ENCODE data around the gene FCHO1. TPM values are rescaled to one million over a fixed set of nuclear protein-coding genes. Genes with fewer than 3 reads are reported as not detected.

Gene FCHO1
- total RNA-seq, 1 experiment from 2014 or later, result 1.1 TPM

- H3K9me3 ChIP-seq (ENCODE audit: control insufficient read depth, insufficient read depth, low read depth, low read length), result no peaks in the 10 kb centered on the region
- H3K27me3 ChIP-seq (ENCODE audit: control insufficient read depth, insufficient read depth, low read length), result no peaks in the 10 kb centered on the region
- peak overlapping the region; percentile 45 to 52 for H3K4me3 ChIP-seq (ENCODE audit: low read depth in 2 of 2, low read length in 2 of 2)
- BruUV-seq (replicated peaks), result no TSS peak
- ATAC-seq, result peak; percentile 99
- POLR2A ChIA-PET, result no interaction called here
- DNase-seq (ENCODE audit: low read depth, low spot score), result no peak
- H3K27ac ChIP-seq (ENCODE audit: low read length), result no peak overlapping the region
- intact Hi-C loops (cut with micrococcal nuclease; ENCODE audit: unreplicated experiment), result no loop called here
- in situ Hi-C loops (cut with HindIII; ENCODE audit: low pct_unique_long_range_greater_than_20kb, low sequenced_read_pairs), result no loop called here
- no peaks in the 10 kb centered on the region for H3K36me3 ChIP-seq (ENCODE audit: control insufficient read depth, insufficient read depth, low read length)
- CTCF ChIA-PET, result interaction anchor here (0.6 kb wide), 1 partner anchor 55 kb away, joined by 3 read pairs; no protein-coding TSS in a partner anchor
- no peaks in the 10 kb centered on the region for H3K4me1 ChIP-seq (ENCODE audit: control insufficient read depth, insufficient read depth, low read length)
- TF ChIP-seq TCF7L2 (IDR thresholded peaks at IDR 0.05; ENCODE audit: low read depth, low read length), result peak; percentile 49; the same call in 1 of the 2 replicates
- TF ChIP-seq, protein P1, sequence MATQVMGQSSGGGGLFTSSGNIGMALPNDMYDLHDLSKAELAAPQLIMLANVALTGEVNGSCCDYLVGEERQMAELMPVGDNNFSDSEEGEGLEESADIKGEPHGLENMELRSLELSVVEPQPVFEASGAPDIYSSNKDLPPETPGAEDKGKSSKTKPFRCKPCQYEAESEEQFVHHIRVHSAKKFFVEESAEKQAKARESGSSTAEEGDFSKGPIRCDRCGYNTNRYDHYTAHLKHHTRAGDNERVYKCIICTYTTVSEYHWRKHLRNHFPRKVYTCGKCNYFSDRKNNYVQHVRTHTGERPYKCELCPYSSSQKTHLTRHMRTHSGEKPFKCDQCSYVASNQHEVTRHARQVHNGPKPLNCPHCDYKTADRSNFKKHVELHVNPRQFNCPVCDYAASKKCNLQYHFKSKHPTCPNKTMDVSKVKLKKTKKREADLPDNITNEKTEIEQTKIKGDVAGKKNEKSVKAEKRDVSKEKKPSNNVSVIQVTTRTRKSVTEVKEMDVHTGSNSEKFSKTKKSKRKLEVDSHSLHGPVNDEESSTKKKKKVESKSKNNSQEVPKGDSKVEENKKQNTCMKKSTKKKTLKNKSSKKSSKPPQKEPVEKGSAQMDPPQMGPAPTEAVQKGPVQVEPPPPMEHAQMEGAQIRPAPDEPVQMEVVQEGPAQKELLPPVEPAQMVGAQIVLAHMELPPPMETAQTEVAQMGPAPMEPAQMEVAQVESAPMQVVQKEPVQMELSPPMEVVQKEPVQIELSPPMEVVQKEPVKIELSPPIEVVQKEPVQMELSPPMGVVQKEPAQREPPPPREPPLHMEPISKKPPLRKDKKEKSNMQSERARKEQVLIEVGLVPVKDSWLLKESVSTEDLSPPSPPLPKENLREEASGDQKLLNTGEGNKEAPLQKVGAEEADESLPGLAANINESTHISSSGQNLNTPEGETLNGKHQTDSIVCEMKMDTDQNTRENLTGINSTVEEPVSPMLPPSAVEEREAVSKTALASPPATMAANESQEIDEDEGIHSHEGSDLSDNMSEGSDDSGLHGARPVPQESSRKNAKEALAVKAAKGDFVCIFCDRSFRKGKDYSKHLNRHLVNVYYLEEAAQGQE (IDR thresholded peaks at IDR 0.05; ENCODE audit: insufficient read depth in 1 of 2, low read depth in 2 of 2, low read length in 1 of 2), result no peak
Observed at GRCh38 chr19:17747205-17748098, 3.8 kb upstream of the FCHO1 start.

- Histone ChIP-seq H3K4me3 (ENCODE audit: low read depth in 2 of 2, low read length in 2 of 2) (no peak overlapping the region), H3K4me1 (ENCODE audit: control insufficient read depth, insufficient read depth, low read length) (no peaks in the 10 kb centered on the region), H3K36me3 (ENCODE audit: control insufficient read depth, insufficient read depth, low read length) (no peaks in the 10 kb centered on the region), H3K27ac (ENCODE audit: low read length) (no peak overlapping the region), H3K9me3 (ENCODE audit: control insufficient read depth, insufficient read depth, low read depth, low read length) (no peaks in the 10 kb centered on the region), H3K27me3 (ENCODE audit: control insufficient read depth, insufficient read depth, low read length) (no peaks in the 10 kb centered on the region)
- in situ Hi-C loops (cut with HindIII; ENCODE audit: low pct_unique_long_range_greater_than_20kb, low sequenced_read_pairs), result no loop called here
- ATAC-seq (no peak), DNase-seq (ENCODE audit: low read depth, low spot score) (no peak)
- no TSS peak for BruUV-seq (replicated peaks)
- intact Hi-C loops (cut with micrococcal nuclease; ENCODE audit: unreplicated experiment), result no loop called here
- ChIA-PET CTCF (no interaction called here), POLR2A (no interaction called here)
- TF ChIP-seq SIN3A (IDR thresholded peaks at IDR 0.05; ENCODE audit: borderline replicate concordance, insufficient read depth, low read depth, low read length) (no peak), TCF7L2 (IDR thresholded peaks at IDR 0.05; ENCODE audit: low read depth, low read length) (no peak), POLR2AphosphoS5 (IDR thresholded peaks at IDR 0.05; ENCODE audit: low read depth, low read length) (no peak)
- TF ChIP-seq, protein P2, sequence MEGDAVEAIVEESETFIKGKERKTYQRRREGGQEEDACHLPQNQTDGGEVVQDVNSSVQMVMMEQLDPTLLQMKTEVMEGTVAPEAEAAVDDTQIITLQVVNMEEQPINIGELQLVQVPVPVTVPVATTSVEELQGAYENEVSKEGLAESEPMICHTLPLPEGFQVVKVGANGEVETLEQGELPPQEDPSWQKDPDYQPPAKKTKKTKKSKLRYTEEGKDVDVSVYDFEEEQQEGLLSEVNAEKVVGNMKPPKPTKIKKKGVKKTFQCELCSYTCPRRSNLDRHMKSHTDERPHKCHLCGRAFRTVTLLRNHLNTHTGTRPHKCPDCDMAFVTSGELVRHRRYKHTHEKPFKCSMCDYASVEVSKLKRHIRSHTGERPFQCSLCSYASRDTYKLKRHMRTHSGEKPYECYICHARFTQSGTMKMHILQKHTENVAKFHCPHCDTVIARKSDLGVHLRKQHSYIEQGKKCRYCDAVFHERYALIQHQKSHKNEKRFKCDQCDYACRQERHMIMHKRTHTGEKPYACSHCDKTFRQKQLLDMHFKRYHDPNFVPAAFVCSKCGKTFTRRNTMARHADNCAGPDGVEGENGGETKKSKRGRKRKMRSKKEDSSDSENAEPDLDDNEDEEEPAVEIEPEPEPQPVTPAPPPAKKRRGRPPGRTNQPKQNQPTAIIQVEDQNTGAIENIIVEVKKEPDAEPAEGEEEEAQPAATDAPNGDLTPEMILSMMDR (IDR thresholded peaks at IDR 0.05), result no peak
- TF ChIP-seq, protein P1 (IDR thresholded peaks at IDR 0.05; ENCODE audit: insufficient read depth in 1 of 2, low read depth in 2 of 2, low read length in 1 of 2), result no peak
Observed at GRCh38 chr19:17748884-17749638, 2.2 kb upstream of the FCHO1 start.

Measured in Panc1 (cell line).